ENCODE data around the gene RAPGEF1.

RAPGEF1 gene

GRCh38 chr9:131735238-131736128 lies 4.4 kb downstream of the RAPGEF1 start:
- Histone ChIP-seq H3K4me1 (ENCODE audit: low read length) (peaks cover 67% of the 10 kb centered on the region), H3K9ac (ENCODE audit: low read length) (no peak overlapping the region), H3F3A (ENCODE audit: insufficient read depth, low read length) (peaks cover 29% of the 10 kb centered on the region), H3K4me2 (ENCODE audit: low read depth, low read length) (0 out of 2 replicates have a peak overlapping the region, but pooled peaks have one; percentile 17), H3K36me3 (replicated peaks; ENCODE audit: insufficient read depth, low read length) (no peaks in the 10 kb centered on the region), H2AFZ (ENCODE audit: low read length) (no peak overlapping the region), H3K9me2 (replicated peaks; ENCODE audit: insufficient read depth, low read length) (no peaks in the 10 kb centered on the region), H3K4me3 (ENCODE audit: low read length) (no peak overlapping the region), H3K9me3 (replicated peaks; ENCODE audit: insufficient read depth, low read length) (no peaks in the 10 kb centered on the region), H4K20me1 (ENCODE audit: insufficient read depth, low read length) (no peaks in the 10 kb centered on the region), H3K79me2 (ENCODE audit: low read length) (peaks cover 90% of the 10 kb centered on the region), H3K27ac (ENCODE audit: low read length) (peak overlapping the region; percentile 55; the same call in 1 of the 2 replicates), H3K27me3 (replicated peaks; ENCODE audit: insufficient read depth, low read length) (no peaks in the 10 kb centered on the region)
- no peak for DNase-seq
- TF ChIP-seq EZH2phosphoT487 (IDR thresholded peaks at IDR 0.05; ENCODE audit: low read length) (no peak), EZH2 (optimal IDR thresholded peaks at IDR 0.05; ENCODE audit: low read depth, low read length) (no peak), CTCF (IDR thresholded peaks at IDR 0.05; ENCODE audit: low read length) (no peak)

GRCh38 chr9:131734781-131735180 lies 5.1 kb downstream of the RAPGEF1 start:
- DNase-seq, result no peak
- H3K36me3 ChIP-seq (replicated peaks; ENCODE audit: insufficient read depth, low read length), result no peaks in the 10 kb centered on the region
- peaks cover 93% of the 10 kb centered on the region for H3K79me2 ChIP-seq (ENCODE audit: low read length)
- TF ChIP-seq EZH2 (optimal IDR thresholded peaks at IDR 0.05; ENCODE audit: low read depth, low read length) (no peak), CTCF (IDR thresholded peaks at IDR 0.05; ENCODE audit: low read length) (no peak), EZH2phosphoT487 (IDR thresholded peaks at IDR 0.05; ENCODE audit: low read length) (no peak)
- H3K9me2 ChIP-seq (replicated peaks; ENCODE audit: insufficient read depth, low read length), result no peaks in the 10 kb centered on the region
- no peak overlapping the region for H2AFZ ChIP-seq (ENCODE audit: low read length)
- H3F3A ChIP-seq (ENCODE audit: insufficient read depth, low read length), result peaks cover 34% of the 10 kb centered on the region
- no peaks in the 10 kb centered on the region for H3K9me3 ChIP-seq (replicated peaks; ENCODE audit: insufficient read depth, low read length)
- H3K9ac ChIP-seq (ENCODE audit: low read length), result no peak overlapping the region
- no peaks in the 10 kb centered on the region for H3K27me3 ChIP-seq (replicated peaks; ENCODE audit: insufficient read depth, low read length)
- no peaks in the 10 kb centered on the region for H4K20me1 ChIP-seq (ENCODE audit: insufficient read depth, low read length)
- peak overlapping the region; percentile 17; the same call in 1 of the 2 replicates for H3K4me2 ChIP-seq (ENCODE audit: low read depth, low read length)
- H3K4me1 ChIP-seq (ENCODE audit: low read length), result peaks cover 66% of the 10 kb centered on the region
- H3K4me3 ChIP-seq (ENCODE audit: low read length), result no peak overlapping the region
- H3K27ac ChIP-seq (ENCODE audit: low read length), result peak overlapping the region; percentile 55; the same call in 1 of the 2 replicates

- Histone ChIP-seq H3K79me2 (ENCODE audit: low read length) (peaks cover 91% of the 10 kb centered on the region), H2AFZ (ENCODE audit: low read length) (no peak overlapping the region), H3F3A (ENCODE audit: insufficient read depth, low read length) (peaks cover 39% of the 10 kb centered on the region), H3K9ac (ENCODE audit: low read length) (no peak overlapping the region), H3K27ac (ENCODE audit: low read length) (peak overlapping the region; percentile 55; the same call in 1 of the 2 replicates), H3K36me3 (replicated peaks; ENCODE audit: insufficient read depth, low read length) (no peaks in the 10 kb centered on the region), H3K4me3 (ENCODE audit: low read length) (no peak overlapping the region), H3K9me2 (replicated peaks; ENCODE audit: insufficient read depth, low read length) (no peaks in the 10 kb centered on the region), H3K4me2 (ENCODE audit: low read depth, low read length) (peak overlapping the region; percentile 17; the same call in 1 of the 2 replicates), H3K9me3 (replicated peaks; ENCODE audit: insufficient read depth, low read length) (no peaks in the 10 kb centered on the region), H3K27me3 (replicated peaks; ENCODE audit: insufficient read depth, low read length) (no peaks in the 10 kb centered on the region), H4K20me1 (ENCODE audit: insufficient read depth, low read length) (no peaks in the 10 kb centered on the region), H3K4me1 (ENCODE audit: low read length) (peaks cover 70% of the 10 kb centered on the region)
- DNase-seq, result peak; percentile 54
- TF ChIP-seq CTCF (IDR thresholded peaks at IDR 0.05; ENCODE audit: low read length), result no peak
- no peak for TF ChIP-seq EZH2 (optimal IDR thresholded peaks at IDR 0.05; ENCODE audit: low read depth, low read length)
- TF ChIP-seq EZH2phosphoT487 (IDR thresholded peaks at IDR 0.05; ENCODE audit: low read length), result no peak
Measured at GRCh38 chr9:131734165-131734610, 5.7 kb downstream of the RAPGEF1 start.
